CD4-positive, alpha-beta T cell (primary cell): Measurements from ENCODE around the gene GAS2L2. TPM values are rescaled to one million over a fixed set of nuclear protein-coding genes. Genes with fewer than 3 reads are reported as not detected.

Experiments used
- ATAC-seq: fragments of 200-7000 bp; cut with Tn5 transposase; one replicate; pipeline ENCODE4 v1.10.0; 2022; ENCODE audit warnings: mild to moderate bottlenecking; ENCODE audit not compliant: poor library complexity
- CTCF ChIA-PET: fragments of 350-600 bp; sonication (Branson Sonifier 250); formaldehyde crosslinking; loops from one replicate; lab custom pipeline; 2021; ENCODE audit warnings: antibody characterized with exemption, inconsistent platforms; lab: Charles Lee
- POLR2A ChIA-PET: fragments of 350-600 bp; sonication (Branson Sonifier 250); formaldehyde crosslinking; loops from one replicate; lab custom pipeline; 2021; ENCODE audit warnings: antibody characterized with exemption, inconsistent platforms; lab: Charles Lee
- DNase-seq, 14 experiments: peaks; one replicate each; pipeline ENCODE4 v3.0.0-alpha.2; 2013 to 2020; ENCODE audit warnings: mixed read lengths in 2 of 14
- H3K27ac ChIP-seq, 2 donors: one replicate each; pipeline versions ENCODE4 v1.5.1 to v1.7.0; 2013; ENCODE audit warnings: low read length in 2 of 2, low read depth in 1 of 2, mild to moderate bottlenecking in 1 of 2
- H3K27me3 ChIP-seq, 2 experiments: 1 replicate in 1 of 2; 2 replicates in 1 of 2; pipeline versions ENCODE4 v1.6.1 to v1.7.0; 2013; ENCODE audit warnings: low read length in 2 of 2, control low read depth in 1 of 2, mild to moderate bottlenecking in 1 of 2, moderate library complexity in 1 of 2; ENCODE audit not compliant: insufficient read depth in 2 of 2, control insufficient read depth in 1 of 2
- H3K36me3 ChIP-seq: one replicate; pipeline ENCODE4 v1.6.1; 2013; ENCODE audit warnings: low read length, control low read depth; ENCODE audit not compliant: insufficient read depth
- H3K4me1 ChIP-seq: one replicate; pipeline ENCODE4 v1.6.1; 2013; ENCODE audit warnings: low read length, control low read depth; ENCODE audit not compliant: insufficient read depth
- H3K4me3 ChIP-seq: one replicate; pipeline ENCODE4 v1.5.1; 2013; ENCODE audit warnings: mild to moderate bottlenecking, low read length, moderate library complexity
- H3K9me3 ChIP-seq, 2 experiments: 1 replicate in 1 of 2; 2 replicates in 1 of 2; pipeline versions ENCODE4 v1.6.1 to v1.7.0; 2013; ENCODE audit warnings: low read length in 2 of 2, mild to moderate bottlenecking in 2 of 2, control low read depth in 1 of 2, moderate library complexity in 1 of 2; ENCODE audit not compliant: control insufficient read depth in 1 of 2, insufficient read depth in 1 of 2
- H3K27ac Mint-ChIP-seq: one replicate; pipeline ENCODE4 v1.8.0; 2020; ENCODE audit warnings: mixed read lengths
- H3K27me3 Mint-ChIP-seq: one replicate; pipeline ENCODE4 v1.8.0; 2021; ENCODE audit warnings: mixed read lengths
- H3K36me3 Mint-ChIP-seq: one replicate; pipeline ENCODE4 v1.8.0; 2021; ENCODE audit warnings: low read depth, mixed read lengths
- H3K4me1 Mint-ChIP-seq: one replicate; pipeline ENCODE4 v1.8.0; 2021; ENCODE audit warnings: low read depth, mixed read lengths
- H3K4me3 Mint-ChIP-seq: one replicate; pipeline ENCODE4 v1.8.0; 2020; ENCODE audit warnings: mild to moderate bottlenecking, mixed read lengths
- H3K9me3 Mint-ChIP-seq: one replicate; pipeline ENCODE4 v1.8.0; 2020; ENCODE audit warnings: mixed read lengths
- CTCF ChIP-seq: fragments of 200-600 bp; IDR thresholded peaks from one replicate; pipeline ENCODE4 v1.8.0; 2022; ENCODE audit warnings: antibody characterized with exemption, mild to moderate bottlenecking
- intact Hi-C, 2 experiments: fragments of 100-400 bp; cut with DNase I in 1 of 2; cut with micrococcal nuclease in 1 of 2; formaldehyde crosslinking; loops; one replicate each; pipeline versions ENCODE4 v1.15.1 to v1.9.0; 2023 to 2025; cut with DNase I, micrococcal nuclease
- total RNA-seq, 174 experiments: library from RNA in 2 of 174; stranded (reverse) in 2 of 174; gene quantifications; one replicate each; pipeline ENCODE4 v1.2.3 and lab custom pipeline; 2021 to 2026

Gene GAS2L2
- total RNA-seq, 2 experiments from 2014 or later = 0.19 to 0.22 TPM

DNA sequence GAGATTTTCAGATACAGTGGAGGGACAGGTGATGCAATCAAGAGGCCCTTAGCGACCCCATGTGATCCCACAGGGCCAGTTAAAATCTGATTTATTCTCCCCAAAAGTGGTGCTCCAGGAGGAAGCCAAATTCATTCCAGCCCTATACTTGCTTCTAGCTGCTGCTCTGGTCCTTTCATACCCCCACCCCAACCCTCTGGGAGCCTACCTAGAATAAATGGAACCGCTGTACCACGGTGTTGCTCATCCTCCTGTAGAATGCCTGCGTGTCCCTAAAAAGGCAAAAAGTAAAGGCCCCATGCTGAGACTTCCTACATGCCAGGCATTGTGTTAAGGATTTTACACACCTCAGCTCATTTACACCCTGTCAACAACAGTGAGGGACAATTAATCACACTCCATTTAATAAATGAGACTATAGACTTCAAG is 23.6 kb downstream of the GAS2L2 start:
- Histone ChIP-seq H3K4me3 (no peak overlapping the region), H3K9me3 (no peaks in the 10 kb centered on the region), H3K36me3 (peaks cover 32% of the 10 kb centered on the region), H3K27me3 (no peaks in the 10 kb centered on the region), H3K27ac (no peak overlapping the region), H3K4me1 (peaks cover 16% of the 10 kb centered on the region)
- H3K4me3 Mint-ChIP-seq = peak overlapping the region; percentile 76
- peaks cover 28% of the 10 kb centered on the region for H3K4me1 Mint-ChIP-seq
- H3K27ac Mint-ChIP-seq = no peak overlapping the region
- TF ChIP-seq CTCF = no peak
- DNase-seq = no peak
- intact Hi-C loops = no loop called here
- ATAC-seq = no peak
- H3K9me3 Mint-ChIP-seq = no peaks in the 10 kb centered on the region
- POLR2A ChIA-PET = no interaction called here
- CTCF ChIA-PET = no interaction called here
- H3K36me3 Mint-ChIP-seq = peaks cover 33% of the 10 kb centered on the region
- H3K27me3 Mint-ChIP-seq = no peaks in the 10 kb centered on the region

- no peaks in the 10 kb centered on the region for H3K9me3 Mint-ChIP-seq
- peaks cover 16% of the 10 kb centered on the region for H3K4me1 ChIP-seq
- intact Hi-C loops = no loop called here
- no peak overlapping the region for H3K27ac ChIP-seq
- peaks cover 42% of the 10 kb centered on the region for H3K36me3 Mint-ChIP-seq
- H3K27me3 ChIP-seq = no peaks in the 10 kb centered on the region
- POLR2A ChIA-PET = no interaction called here
- no peak overlapping the region for H3K27ac Mint-ChIP-seq
- H3K4me3 ChIP-seq = no peak overlapping the region
- peaks cover 41% of the 10 kb centered on the region for H3K36me3 ChIP-seq
- H3K4me3 Mint-ChIP-seq = no peak overlapping the region
- ATAC-seq (no peak), DNase-seq (no peak)
- CTCF ChIA-PET = no interaction called here
- H3K9me3 ChIP-seq = no peaks in the 10 kb centered on the region
- H3K4me1 Mint-ChIP-seq = peaks cover 28% of the 10 kb centered on the region
- no peak for TF ChIP-seq CTCF
- H3K27me3 Mint-ChIP-seq = no peaks in the 10 kb centered on the region
Observed at GRCh38 chr17:35728551-35728950, 24.5 kb downstream of the GAS2L2 start.

DNA sequence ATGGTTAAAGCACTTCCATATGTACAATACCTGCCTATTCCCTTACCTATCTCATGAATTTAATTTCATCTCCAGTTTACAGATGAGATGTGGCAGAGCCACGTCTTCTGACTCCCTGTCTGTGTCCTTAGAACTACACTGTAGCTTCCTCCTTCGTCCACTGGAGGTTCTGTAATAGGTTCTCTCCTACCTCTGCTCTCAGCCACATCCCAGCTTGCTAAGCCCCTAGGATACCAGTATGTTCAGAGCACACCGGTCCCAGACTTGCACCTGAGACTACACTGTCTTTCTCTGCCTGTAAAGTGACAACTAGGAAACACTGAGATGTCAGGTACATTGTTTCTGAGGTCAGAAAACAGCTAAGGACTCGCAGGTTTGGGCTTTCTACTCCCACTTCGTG is 25.4 kb downstream of the GAS2L2 start:
- TF ChIP-seq CTCF = no peak
- no peaks in the 10 kb centered on the region for H3K9me3 ChIP-seq
- peaks cover 21% of the 10 kb centered on the region for H3K4me1 Mint-ChIP-seq
- no peak overlapping the region for H3K4me3 ChIP-seq
- H3K27ac ChIP-seq = no peak overlapping the region
- ChIA-PET CTCF (interaction anchor here (1.6 kb wide), 1 partner anchor 8 kb away, joined by 4 read pairs; no protein-coding TSS in a partner anchor), POLR2A (no interaction called here)
- H3K36me3 Mint-ChIP-seq = peaks cover 51% of the 10 kb centered on the region
- DNase-seq (no peak), ATAC-seq (no peak)
- no peaks in the 10 kb centered on the region for H3K9me3 Mint-ChIP-seq
- H3K4me3 Mint-ChIP-seq = no peak overlapping the region
- peaks cover 16% of the 10 kb centered on the region for H3K4me1 ChIP-seq
- H3K27ac Mint-ChIP-seq = no peak overlapping the region
- intact Hi-C loops = no loop called here
- peaks cover 49% of the 10 kb centered on the region for H3K36me3 ChIP-seq
- no peaks in the 10 kb centered on the region for H3K27me3 Mint-ChIP-seq
- no peaks in the 10 kb centered on the region for H3K27me3 ChIP-seq
